GM12872 (cell line): ENCODE results near the gene STAB1.

Source experiments
- CTCF ChIP-seq: IDR thresholded peaks from 3 replicates; pipeline ENCODE4 v1.5.1; 2011; ENCODE audit warnings: low read depth, mild to moderate bottlenecking, low read length, moderate library complexity; ENCODE audit not compliant: insufficient read depth

Gene STAB1

GRCh38 chr3:52544937-52545336 is 49.8 kb downstream of the STAB1 start:
- no peak for TF ChIP-seq CTCF

GRCh38 chr3:52546111-52546901 is 51.2 kb downstream of the STAB1 start:
- TF ChIP-seq CTCF = no peak

- TF ChIP-seq CTCF = no peak
These were observed 52.0 kb downstream of the STAB1 start for GRCh38 chr3:52547143-52547542.

- TF ChIP-seq CTCF = no peak
These were observed 56.0 kb downstream of the STAB1 start for GRCh38 chr3:52551118-52551517.

- TF ChIP-seq CTCF = no peak
These were observed 57.0 kb downstream of the STAB1 start for GRCh38 chr3:52552089-52552488.

GRCh38 chr3:52554026-52554755 is 59.1 kb downstream of the STAB1 start:
- TF ChIP-seq CTCF = no peak

- TF ChIP-seq CTCF = no peak
These were observed 59.9 kb downstream of the STAB1 start for GRCh38 chr3:52555056-52555455.
